CD4-positive, alpha-beta T cell treated with Interleukin-6 for 4 hours (primary cell): ENCODE data around the gene PI16.

Experiments
- DNase-seq: peaks from one replicate; pipeline ENCODE4 v3.0.0-alpha.2; 2020; ENCODE audit warnings: mixed read lengths

Gene PI16

GRCh38 chr6:37005827-37006567 is 51.5 kb downstream of the PI16 start:
- DNase-seq, result no peak

- DNase-seq, result no peak
Observed at GRCh38 chr6:37006793-37007339, 52.3 kb downstream of the PI16 start.

GRCh38 chr6:37007340-37008043 is 53.0 kb downstream of the PI16 start:
- no peak for DNase-seq

- DNase-seq, result no peak
Observed at GRCh38 chr6:37008484-37009465, 54.2 kb downstream of the PI16 start.

GRCh38 chr6:37010402-37010892 is 55.9 kb downstream of the PI16 start:
- no peak for DNase-seq

- DNase-seq, result no peak
Observed at GRCh38 chr6:37011656-37012378, 57.3 kb downstream of the PI16 start.

GRCh38 chr6:37013516-37014491 is 59.3 kb downstream of the PI16 start:
- no peak for DNase-seq
